PC-3 (cell line): ENCODE results near the gene PRKAR1B.

Experiments used
- CTCF ChIP-seq: fragments of 300-600 bp; sonication (generic); conservative IDR thresholded peaks from 2 replicates; pipeline ENCODE4 v1.5.1; 2017; ENCODE audit warnings: antibody characterized with exemption, low read depth, mild to moderate bottlenecking, low read length
- EZH2phosphoT487 ChIP-seq: fragments of 300-600 bp; sonication (generic); IDR thresholded peaks from 2 replicates; pipeline ENCODE4 v1.6.1; 2018; ENCODE audit warnings: mild to moderate bottlenecking, antibody characterized with exemption, low read length, borderline replicate concordance

GRCh38 chr7:676972-677385 is 50.1 kb downstream of the PRKAR1B start:
- no peak for TF ChIP-seq CTCF
- TF ChIP-seq EZH2phosphoT487, result no peak
